Activated naive CD8-positive, alpha-beta T cell treated with anti-CD3 and anti-CD28 coated beads, Interleukin-2, amount 50 U/mL, for 24 hours (primary cell): Measurements from ENCODE around the gene E4F1.

Source experiments
- ATAC-seq: fragments of 150-1000 bp; cut with Tn5 transposase; one replicate; pipeline ENCODE4 v1.10.0; 2021
- DNase-seq: peaks from one replicate; pipeline ENCODE4 v3.0.0; 2021
- H3K27ac Mint-ChIP-seq: one replicate; pipeline ENCODE4 v1.8.0; 2021; ENCODE audit warnings: mild to moderate bottlenecking, mixed read lengths
- H3K27me3 Mint-ChIP-seq: one replicate; pipeline ENCODE4 v1.8.0; 2021; ENCODE audit warnings: mixed read lengths
- H3K36me3 Mint-ChIP-seq: one replicate; pipeline ENCODE4 v1.8.0; 2021; ENCODE audit warnings: low read depth, mixed read lengths
- H3K4me1 Mint-ChIP-seq: one replicate; pipeline ENCODE4 v1.8.0; 2021; ENCODE audit warnings: mixed read lengths
- H3K4me3 Mint-ChIP-seq: one replicate; pipeline ENCODE4 v1.8.0; 2021; ENCODE audit warnings: mild to moderate bottlenecking, moderate library complexity, mixed read lengths
- H3K9me3 Mint-ChIP-seq: one replicate; pipeline ENCODE4 v1.8.0; 2021; ENCODE audit warnings: mixed read lengths

E4F1 gene

DNA sequence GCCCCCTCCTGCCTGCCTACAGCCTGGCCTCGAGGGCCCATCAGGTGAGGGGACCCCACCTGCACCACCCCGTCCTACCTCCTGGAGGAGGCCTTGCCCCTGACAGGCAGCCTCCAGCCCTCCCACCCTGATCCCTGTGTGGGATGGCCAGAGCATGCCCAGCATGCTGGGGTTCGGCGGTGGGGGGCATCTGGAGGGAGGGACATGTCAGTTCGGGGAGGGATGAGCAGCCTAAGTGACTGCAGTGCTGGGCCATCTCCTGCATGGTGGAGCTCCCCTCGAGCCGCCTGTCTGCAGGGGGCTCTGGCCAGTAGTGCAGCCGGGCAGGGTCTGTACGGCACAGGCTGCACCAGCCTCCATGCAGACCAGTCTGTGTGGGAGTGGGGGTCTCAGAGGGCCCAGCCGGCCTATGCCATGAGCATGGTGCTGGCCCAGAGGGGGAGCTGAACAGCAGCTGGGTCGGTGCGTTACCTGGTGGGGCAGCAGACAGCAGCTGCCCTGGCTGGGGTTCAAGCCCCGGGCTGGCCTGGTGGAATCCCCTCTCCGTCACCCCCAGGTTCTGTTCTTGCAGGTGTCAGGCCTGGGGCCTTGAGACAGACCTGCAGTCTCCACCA, 48.6 kb downstream of the E4F1 start:
- Mint-ChIP-seq H3K4me1 (peaks cover 19% of the 10 kb centered on the region), H3K27me3 (no peaks in the 10 kb centered on the region), H3K36me3 (peaks cover 6% of the 10 kb centered on the region), H3K9me3 (no peaks in the 10 kb centered on the region), H3K4me3 (no peak overlapping the region), H3K27ac (no peak overlapping the region)
- no peak for ATAC-seq
- no peak for DNase-seq

DNA sequence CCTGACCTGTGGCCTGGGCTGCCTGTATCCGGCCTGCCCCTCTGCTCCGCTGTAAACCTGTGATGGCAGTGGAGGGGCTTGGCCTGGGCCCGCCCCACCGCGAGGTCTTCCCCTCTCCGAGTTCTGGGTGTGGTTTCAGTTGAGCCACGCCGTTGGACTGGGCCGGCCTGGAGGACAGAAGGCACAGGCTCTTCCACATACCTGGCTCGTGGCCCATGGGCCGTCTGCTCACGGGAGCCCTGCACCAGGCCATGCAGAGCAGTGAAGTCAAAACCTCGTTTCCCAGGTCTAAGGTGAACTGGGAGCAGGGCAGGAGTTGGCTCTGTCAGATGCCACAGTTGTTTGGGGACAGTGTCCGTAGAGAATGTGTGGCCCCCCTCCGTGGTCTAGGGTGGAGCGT, 50.1 kb downstream of the E4F1 start:
- H3K36me3 Mint-ChIP-seq: no peaks in the 10 kb centered on the region
- peaks cover 14% of the 10 kb centered on the region for H3K4me1 Mint-ChIP-seq
- H3K4me3 Mint-ChIP-seq: no peak overlapping the region
- no peak overlapping the region for H3K27ac Mint-ChIP-seq
- H3K9me3 Mint-ChIP-seq: no peaks in the 10 kb centered on the region
- no peaks in the 10 kb centered on the region for H3K27me3 Mint-ChIP-seq
- no peak for ATAC-seq
- no peak for DNase-seq

DNA sequence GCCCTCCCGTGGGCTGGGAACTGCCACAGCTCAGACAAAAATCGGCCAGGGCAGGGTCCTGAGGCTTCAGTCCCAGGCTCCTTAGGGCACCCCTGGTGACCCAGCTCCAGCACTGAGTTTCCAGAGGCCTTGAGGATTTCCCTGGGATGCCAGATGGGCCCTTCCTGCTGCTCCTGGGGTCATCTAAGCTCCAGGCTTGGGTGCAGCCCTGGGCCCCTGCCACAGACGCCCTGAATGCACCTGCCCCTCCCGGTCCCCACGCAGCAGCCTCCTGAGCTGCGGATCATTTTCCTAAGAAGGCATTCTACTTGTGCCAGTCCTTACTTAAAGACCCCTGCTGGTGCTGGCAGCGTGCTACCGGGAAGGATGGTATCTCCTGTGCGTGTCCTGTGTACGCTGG, 50.5 kb downstream of the E4F1 start:
- H3K4me1 Mint-ChIP-seq: peaks cover 10% of the 10 kb centered on the region
- no peaks in the 10 kb centered on the region for H3K27me3 Mint-ChIP-seq
- no peaks in the 10 kb centered on the region for H3K9me3 Mint-ChIP-seq
- H3K27ac Mint-ChIP-seq: no peak overlapping the region
- ATAC-seq: no peak
- H3K4me3 Mint-ChIP-seq: no peak overlapping the region
- no peaks in the 10 kb centered on the region for H3K36me3 Mint-ChIP-seq
- DNase-seq: no peak

DNA sequence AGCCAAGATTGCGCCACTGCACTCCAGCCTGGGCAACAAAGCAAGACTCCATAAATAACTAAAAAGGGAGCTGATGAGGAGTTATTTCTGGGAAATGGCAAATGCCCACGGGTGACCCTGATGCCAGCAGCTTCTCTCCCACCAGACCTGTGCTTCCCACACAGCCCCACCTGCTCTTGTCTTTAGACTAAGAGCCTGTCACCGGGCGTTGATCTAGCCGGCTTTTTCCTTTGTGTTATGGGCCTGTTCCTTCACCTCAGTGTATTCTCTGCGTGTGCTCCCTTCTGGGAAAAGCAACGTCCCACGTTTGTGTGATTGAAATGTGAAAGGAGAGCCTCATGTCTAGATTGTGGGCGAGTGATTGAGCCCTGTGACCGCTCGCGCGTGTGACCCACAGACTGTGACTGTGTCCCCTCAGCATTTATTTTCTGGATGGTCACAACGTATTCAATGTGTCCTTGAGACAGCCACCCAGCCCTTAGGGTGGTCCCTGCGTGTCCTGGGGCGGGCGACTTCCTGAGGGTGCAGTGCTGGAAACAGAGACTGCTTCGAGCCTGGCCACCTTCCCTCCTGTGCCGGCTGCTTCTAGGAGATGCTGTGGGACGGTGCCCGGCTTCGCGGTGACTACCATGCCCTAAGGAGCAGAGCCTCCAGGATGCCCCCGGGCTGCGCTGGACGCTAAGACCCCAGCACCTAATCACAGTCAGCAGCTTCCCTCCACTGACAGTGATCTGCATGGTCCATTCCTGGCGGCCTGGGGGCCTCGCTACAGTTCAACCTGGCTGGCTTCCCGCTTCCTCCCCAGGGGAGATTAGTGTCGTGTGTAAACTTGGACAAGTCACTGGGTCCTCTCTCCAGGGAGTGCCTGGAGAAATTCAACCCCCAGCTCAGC, 52.3 kb downstream of the E4F1 start:
- Mint-ChIP-seq H3K9me3 (no peaks in the 10 kb centered on the region), H3K27me3 (no peaks in the 10 kb centered on the region), H3K27ac (no peak overlapping the region), H3K4me3 (no peak overlapping the region), H3K36me3 (no peaks in the 10 kb centered on the region), H3K4me1 (no peaks in the 10 kb centered on the region)
- ATAC-seq: no peak
- DNase-seq: no peak

DNA sequence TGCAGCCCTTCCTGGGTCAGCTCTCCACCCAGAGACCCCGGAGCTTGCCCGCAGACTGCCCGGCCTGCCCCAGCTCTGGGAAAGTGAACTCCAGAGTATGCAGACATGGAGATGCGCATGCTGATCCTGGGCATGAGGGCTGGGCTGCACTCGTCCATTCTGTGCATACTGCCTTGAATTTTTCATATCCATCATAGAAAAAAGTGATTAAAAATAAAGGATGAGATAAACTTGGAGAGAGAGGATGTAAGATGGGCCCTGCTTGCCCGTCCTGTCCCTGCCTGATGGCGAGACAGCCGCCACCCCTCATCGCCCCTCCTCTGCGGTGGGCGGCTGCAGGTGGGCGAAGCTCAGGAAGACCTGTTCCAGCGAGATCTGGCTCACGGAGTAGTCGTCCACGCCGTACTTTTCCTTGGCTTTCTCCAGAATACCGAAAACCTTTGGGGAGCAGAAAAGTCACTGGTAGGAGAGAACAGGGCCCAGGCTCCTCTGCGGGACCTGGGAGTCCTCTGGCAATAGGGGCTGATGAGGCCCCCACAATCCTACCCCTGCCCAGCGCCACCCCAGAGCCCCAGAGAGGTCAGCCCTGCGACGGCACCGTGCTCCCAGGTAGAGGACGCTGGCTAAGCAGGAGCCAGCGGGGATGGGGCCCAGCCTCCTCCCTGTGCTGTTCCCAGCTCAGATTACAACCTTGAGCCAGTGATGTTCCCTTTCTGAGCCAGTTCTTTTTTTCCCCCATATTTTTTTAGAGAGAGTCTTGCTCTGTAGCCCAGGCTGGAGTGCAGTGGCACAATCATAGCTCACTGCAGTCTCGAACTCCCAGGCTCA, 53.2 kb downstream of the E4F1 start:
- no peaks in the 10 kb centered on the region for H3K9me3 Mint-ChIP-seq
- no peaks in the 10 kb centered on the region for H3K4me1 Mint-ChIP-seq
- H3K27me3 Mint-ChIP-seq: no peaks in the 10 kb centered on the region
- no peak for DNase-seq
- no peak overlapping the region for H3K4me3 Mint-ChIP-seq
- ATAC-seq: no peak
- no peaks in the 10 kb centered on the region for H3K36me3 Mint-ChIP-seq
- no peak overlapping the region for H3K27ac Mint-ChIP-seq

DNA sequence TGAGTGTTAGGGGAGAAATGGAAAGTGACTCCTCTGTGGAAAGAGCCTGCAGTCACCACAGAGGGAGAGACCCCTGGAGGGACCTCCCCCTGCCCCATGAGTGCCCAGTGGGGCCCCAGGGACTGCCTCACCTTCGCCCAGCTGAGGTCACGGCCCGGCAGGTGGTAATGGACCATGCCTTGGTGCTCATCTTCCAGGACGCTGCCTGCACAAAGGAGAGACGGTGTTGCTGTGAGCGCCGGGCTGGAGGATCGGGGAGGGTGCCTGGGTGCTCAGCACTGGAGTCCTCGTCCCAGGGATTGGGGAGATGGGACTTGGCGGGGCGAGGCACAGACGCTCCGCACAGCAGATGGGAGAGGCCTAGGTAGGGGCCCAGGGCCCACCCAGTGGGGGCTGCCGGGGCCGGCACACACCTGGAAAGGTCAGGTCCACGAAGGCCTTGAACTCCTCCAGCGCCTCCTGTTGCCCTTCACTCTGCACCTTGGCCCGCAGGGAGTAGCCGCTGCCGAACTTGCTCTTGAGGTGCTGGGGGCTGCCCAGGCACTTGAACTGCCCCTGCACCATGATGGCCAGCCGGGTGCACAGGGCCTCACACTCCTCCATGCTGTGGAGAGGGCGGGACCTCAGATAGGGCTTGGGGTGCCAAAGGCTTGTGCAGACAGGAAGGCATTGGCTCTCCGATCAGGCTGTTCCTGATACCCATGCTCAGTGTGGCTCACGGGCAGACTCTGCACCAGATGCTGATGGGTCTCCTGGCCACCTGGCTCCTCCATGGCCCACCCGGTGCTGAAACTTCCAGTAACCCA, 54.3 kb downstream of the E4F1 start:
- Mint-ChIP-seq H3K27ac (no peak overlapping the region), H3K4me3 (no peak overlapping the region), H3K36me3 (no peaks in the 10 kb centered on the region), H3K27me3 (no peaks in the 10 kb centered on the region), H3K4me1 (no peaks in the 10 kb centered on the region), H3K9me3 (no peaks in the 10 kb centered on the region)
- ATAC-seq (no peak), DNase-seq (no peak)

DNA sequence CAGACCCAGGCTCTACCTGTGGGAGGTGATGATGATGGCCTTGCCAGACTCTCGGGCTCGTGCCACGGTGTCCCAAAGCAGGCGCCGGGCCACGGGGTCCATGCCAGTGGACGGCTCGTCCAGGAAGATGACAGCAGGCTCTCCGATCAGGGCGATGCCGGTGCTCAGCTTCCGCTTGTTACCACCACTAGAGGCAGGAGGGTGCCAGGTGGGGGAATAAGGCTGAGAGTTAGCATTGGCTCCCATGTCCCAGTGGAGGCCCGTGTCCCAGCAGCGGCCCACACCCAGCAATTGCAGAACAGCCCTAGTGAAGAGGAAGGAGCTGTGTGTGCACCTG, 54.8 kb downstream of the E4F1 start:
- Mint-ChIP-seq H3K36me3 (no peaks in the 10 kb centered on the region), H3K27me3 (no peaks in the 10 kb centered on the region), H3K9me3 (no peaks in the 10 kb centered on the region)

DNA sequence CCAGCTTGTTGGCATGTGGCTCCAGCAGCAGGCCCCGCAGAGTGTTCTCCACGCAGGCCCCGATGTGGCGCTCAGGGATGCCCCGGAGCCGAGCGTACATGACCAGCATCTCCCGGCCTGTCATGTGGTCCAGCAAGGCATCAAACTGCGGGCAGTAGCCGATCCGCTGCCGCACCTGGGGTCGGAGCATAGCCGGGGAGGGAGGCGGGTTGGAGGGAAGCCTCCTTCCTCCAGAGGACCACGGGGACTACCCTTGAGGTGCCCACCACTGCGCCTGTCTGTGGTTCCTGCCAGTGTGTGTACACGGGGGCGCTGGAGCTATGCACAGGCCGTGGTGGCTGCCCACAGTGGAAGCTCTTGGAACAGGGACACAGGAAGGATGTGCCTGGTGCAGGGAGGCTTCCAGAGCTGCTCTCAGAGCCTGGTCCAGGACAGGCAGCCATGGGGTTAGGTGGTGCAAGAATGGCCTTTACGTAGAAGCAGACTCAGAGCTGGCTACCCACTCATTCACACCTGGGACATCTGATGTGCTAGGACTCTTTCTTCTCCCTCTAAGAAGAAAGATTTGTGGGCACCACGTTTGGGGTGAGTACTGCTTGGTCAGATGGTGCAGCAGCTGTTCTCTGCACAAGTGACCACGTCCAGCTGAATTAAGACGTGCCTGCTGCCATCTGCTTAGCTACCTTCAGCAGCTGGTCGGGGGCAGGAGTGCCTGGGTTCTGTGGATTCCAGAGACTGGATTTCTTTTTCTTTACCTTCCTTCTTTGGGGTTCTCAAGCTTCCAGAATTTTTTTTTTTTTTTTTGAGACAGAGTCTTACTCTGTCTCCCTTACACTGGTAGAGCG, 55.8 kb downstream of the E4F1 start:
- H3K36me3 Mint-ChIP-seq: no peaks in the 10 kb centered on the region
- H3K9me3 Mint-ChIP-seq: no peaks in the 10 kb centered on the region
- no peak overlapping the region for H3K4me3 Mint-ChIP-seq
- no peak overlapping the region for H3K27ac Mint-ChIP-seq
- no peaks in the 10 kb centered on the region for H3K27me3 Mint-ChIP-seq
- DNase-seq: no peak
- H3K4me1 Mint-ChIP-seq: no peaks in the 10 kb centered on the region
- no peak for ATAC-seq

More for the DNA sequence above, 54.8 kb downstream of the E4F1 start:
- Mint-ChIP-seq H3K4me3 (no peak overlapping the region), H3K4me1 (no peaks in the 10 kb centered on the region), H3K27ac (no peak overlapping the region)
- ATAC-seq (no peak), DNase-seq (no peak)

DNA sequence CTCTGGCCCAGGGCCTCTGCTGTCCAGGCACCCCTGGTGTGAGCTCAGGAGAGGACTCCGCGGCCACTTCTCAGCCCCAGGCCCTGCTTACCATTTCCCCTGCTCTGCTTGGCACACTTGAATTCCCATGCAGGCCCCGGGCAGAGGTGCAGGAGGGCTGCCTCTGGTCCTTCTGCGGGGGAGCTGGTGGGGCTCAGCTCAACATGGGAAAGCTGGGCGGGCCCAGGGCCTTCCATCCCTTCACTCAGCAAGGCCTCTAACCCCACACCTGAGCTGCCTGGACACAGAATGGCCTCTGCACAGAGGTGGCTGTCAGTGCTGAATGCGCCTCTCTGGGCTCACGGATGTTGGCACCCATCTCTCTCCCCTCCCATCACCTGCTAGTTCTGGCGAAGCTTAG, 57.1 kb downstream of the E4F1 start:
- Mint-ChIP-seq H3K4me3 (no peak overlapping the region), H3K4me1 (no peaks in the 10 kb centered on the region), H3K27ac (no peak overlapping the region), H3K36me3 (no peaks in the 10 kb centered on the region), H3K9me3 (no peaks in the 10 kb centered on the region), H3K27me3 (no peaks in the 10 kb centered on the region)
- ATAC-seq (no peak), DNase-seq (no peak)

DNA sequence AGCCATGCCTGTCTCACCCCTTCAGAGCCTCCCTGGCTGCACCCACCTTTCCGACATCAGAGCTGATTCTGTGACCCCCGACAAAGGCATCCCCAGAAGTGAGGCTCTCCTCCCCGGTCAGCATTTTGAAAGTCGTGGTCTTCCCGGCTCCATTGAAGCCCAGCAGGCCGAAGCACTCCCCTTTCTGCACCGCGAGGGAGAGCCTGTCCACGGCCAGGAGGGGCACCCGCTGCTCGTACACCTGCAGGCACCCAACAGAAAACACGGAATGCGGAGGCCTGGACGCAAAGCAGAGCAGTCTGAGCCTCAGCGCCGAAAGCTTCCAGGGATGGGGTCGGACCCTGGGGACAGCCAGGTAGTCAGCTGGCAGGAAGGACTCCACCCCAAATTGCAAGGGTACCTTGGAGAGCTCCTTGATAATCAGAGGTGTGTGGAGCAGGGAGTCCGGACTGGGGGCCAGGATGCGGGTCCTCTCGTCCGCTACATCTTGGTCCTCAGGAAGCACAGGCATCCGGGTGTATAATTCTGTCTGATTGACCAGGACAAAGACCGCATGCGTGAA, 57.7 kb downstream of the E4F1 start:
- Mint-ChIP-seq H3K27me3 (no peaks in the 10 kb centered on the region), H3K36me3 (no peaks in the 10 kb centered on the region), H3K27ac (no peak overlapping the region), H3K4me1 (no peaks in the 10 kb centered on the region), H3K4me3 (no peak overlapping the region), H3K9me3 (no peaks in the 10 kb centered on the region)
- DNase-seq (no peak), ATAC-seq (no peak)

DNA sequence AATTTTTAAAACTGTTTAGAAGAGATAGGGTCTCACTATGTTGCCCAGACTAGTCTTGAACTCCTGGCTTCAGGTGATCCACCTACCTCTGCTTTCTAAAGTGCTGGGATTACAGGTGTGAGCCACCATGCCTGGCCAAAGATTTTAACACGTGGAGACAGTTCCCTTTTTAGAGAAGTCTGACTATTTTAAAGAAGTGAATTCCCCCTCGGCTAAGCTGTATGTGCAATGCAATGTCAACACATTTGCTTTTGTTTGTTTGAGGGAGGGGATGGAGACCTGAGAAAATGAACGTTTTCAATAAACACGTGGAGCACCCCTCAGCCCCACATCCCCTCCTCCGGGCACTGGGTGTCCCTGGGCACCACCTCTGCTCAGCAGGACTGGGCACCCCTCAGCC, 58.9 kb downstream of the E4F1 start:
- H3K4me1 Mint-ChIP-seq: no peaks in the 10 kb centered on the region
- no peak overlapping the region for H3K4me3 Mint-ChIP-seq
- no peaks in the 10 kb centered on the region for H3K36me3 Mint-ChIP-seq
- no peak for DNase-seq
- H3K9me3 Mint-ChIP-seq: no peaks in the 10 kb centered on the region
- ATAC-seq: no peak
- no peak overlapping the region for H3K27ac Mint-ChIP-seq
- no peaks in the 10 kb centered on the region for H3K27me3 Mint-ChIP-seq

DNA sequence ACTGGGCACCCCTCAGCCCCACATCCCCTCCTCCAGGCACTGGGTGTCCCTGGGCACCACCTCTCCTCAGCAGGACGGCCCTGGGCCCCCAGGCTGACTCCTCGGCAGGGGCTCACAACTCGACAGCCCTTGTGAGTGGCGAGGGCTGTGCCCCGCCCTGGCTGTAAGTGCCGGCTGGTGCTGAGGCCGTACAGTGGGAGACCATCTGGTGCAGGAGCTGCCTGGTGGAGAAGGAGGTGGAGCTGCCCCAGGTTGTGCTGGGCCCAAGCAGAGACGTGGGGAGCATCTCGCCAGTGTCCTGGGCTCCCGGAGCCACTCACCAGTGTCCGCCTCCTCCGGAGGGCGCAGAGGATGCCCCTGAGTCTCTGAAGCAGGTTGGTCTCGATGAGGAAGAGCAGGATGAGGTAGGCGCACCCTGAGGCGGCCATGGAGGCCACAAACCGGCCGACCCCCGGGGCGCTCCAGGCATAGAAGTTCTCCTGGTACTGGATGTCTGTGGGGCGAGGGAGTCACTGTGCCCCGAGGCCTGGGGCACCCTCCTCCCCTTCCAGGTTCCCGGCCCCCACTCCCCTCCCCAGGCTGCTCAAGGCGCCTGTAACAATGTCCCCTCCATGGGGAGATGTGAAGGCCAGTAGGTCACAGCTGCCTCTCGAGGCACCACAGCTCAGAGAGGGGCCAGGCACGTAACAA, 59.6 kb downstream of the E4F1 start:
- Mint-ChIP-seq H3K4me1 (no peaks in the 10 kb centered on the region), H3K27me3 (no peaks in the 10 kb centered on the region), H3K27ac (no peak overlapping the region), H3K36me3 (no peaks in the 10 kb centered on the region), H3K4me3 (no peak overlapping the region), H3K9me3 (no peaks in the 10 kb centered on the region)
- ATAC-seq (no peak), DNase-seq (no peak)
